Fibroblast of pulmonary artery (primary cell): ENCODE measurements around the gene CLSTN2.

Experiments used
- DNase-seq: peaks from one replicate; pipeline ENCODE4 v3.0.0-alpha.2; 2010; ENCODE audit warnings: low read depth
- H3K4me3 ChIP-seq: replicated peaks from 2 replicates; pipeline ENCODE4 v1.5.1; 2011; ENCODE audit warnings: low read depth, mild to moderate bottlenecking, control low read depth, low read length, moderate library complexity
- TF ChIP-seq, protein P1 (sequence below): IDR thresholded peaks from 2 replicates; pipeline ENCODE4 v1.5.1; 2011; ENCODE audit warnings: mild to moderate bottlenecking, control low read depth, low read length, inconsistent platforms; ENCODE audit errors: missing control alignments

Gene CLSTN2

DNA sequence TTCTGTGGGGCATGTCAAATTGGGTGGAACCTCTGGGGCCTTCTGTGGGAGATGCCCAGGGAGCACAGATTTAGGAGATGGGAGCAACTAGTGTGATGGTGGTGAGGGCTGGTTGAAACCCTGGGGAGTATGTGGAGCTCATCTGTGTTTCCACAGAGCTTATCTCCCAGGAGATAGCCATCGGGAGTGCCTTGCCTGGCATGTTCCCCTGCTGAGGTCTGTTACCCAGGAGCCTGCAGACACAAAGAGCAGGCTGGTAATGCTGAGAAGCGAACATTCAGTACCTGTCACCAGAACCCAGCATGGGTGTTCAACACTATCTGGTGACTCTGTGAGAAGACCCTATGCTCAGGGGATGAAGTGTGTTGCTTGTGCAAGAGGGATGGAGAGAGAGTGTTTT lies 85.0 kb downstream of the CLSTN2 start:
- H3K4me3 ChIP-seq: no peak overlapping the region
- TF ChIP-seq, protein P1, sequence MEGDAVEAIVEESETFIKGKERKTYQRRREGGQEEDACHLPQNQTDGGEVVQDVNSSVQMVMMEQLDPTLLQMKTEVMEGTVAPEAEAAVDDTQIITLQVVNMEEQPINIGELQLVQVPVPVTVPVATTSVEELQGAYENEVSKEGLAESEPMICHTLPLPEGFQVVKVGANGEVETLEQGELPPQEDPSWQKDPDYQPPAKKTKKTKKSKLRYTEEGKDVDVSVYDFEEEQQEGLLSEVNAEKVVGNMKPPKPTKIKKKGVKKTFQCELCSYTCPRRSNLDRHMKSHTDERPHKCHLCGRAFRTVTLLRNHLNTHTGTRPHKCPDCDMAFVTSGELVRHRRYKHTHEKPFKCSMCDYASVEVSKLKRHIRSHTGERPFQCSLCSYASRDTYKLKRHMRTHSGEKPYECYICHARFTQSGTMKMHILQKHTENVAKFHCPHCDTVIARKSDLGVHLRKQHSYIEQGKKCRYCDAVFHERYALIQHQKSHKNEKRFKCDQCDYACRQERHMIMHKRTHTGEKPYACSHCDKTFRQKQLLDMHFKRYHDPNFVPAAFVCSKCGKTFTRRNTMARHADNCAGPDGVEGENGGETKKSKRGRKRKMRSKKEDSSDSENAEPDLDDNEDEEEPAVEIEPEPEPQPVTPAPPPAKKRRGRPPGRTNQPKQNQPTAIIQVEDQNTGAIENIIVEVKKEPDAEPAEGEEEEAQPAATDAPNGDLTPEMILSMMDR: no peak
- no peak for DNase-seq

DNA sequence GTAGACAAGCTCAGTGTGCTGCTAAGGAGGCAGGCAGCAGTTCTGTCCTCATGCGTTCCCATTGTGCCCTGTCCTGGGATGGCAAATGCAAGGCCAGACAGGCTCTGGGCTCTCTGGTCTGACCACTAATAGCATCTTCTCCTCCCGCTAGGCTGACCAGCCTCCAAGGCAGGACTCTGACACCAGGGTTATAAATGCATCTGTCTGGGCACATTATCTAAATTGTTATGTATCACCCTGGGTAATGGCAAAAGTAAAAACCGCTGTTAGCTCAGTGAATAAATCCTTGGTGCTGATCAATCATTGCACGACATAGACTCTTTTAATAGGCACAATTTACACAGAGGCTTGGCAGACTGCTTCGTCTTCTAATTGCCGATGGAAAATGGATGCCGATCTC lies 85.6 kb downstream of the CLSTN2 start:
- TF ChIP-seq, protein P1: no peak
- H3K4me3 ChIP-seq: no peak overlapping the region
- DNase-seq: no peak

DNA sequence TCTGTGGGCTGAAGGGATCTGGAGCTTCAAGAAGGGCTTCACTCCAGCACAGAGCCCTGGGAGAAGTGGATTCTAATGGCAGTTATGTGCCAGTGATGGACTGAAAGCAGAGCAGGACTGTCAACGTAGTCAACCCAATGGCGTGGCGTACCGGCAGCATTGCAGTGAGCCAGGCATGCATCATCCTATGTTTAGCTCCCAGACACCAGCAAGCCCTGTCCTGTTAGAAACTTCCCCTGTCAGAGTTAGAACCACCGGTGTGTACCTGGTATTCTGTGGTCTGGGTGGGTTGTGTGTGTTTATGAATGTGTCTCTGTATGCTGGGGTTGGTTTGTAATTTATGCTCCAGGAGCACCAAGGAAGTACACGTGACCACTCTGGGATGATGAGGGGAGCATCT lies 86.3 kb downstream of the CLSTN2 start:
- no peak overlapping the region for H3K4me3 ChIP-seq
- TF ChIP-seq, protein P1: no peak
- no peak for DNase-seq

DNA sequence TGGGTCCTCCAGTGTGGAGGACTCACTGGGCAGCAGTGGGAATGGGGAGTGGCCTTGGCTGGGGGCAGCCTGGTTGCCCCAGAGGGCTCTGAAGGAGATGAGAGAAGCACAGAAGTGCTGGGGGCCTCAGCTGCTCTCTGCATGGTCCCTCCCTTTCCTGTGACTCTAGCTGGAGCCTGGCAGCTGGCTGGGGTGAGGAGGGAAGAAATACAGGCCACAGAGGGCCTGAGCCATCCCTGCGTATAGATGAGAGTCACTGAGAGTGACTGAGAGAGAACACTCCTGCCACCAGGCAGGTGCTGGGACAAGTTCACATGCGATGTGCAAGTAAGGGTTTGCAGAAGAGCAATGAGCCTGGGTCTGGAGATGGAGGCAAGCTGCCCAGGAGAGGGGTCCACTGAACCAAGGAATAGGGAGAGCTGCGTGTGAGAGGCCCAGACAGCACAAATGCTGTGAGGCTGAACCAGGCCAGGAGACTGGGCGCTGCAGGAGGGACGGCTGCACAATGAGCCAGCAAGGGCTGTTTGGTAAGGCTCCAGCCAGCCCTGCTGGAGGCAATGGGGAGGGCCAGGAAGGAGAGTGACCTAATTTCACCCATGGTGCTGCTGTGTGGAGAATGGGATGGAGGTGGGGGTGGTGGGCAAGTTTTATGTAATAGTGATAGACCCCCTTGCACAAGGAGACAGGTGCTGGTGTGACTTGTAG lies 87.2 kb downstream of the CLSTN2 start:
- DNase-seq: no peak
- H3K4me3 ChIP-seq: no peak overlapping the region
- TF ChIP-seq, protein P1: no peak

DNA sequence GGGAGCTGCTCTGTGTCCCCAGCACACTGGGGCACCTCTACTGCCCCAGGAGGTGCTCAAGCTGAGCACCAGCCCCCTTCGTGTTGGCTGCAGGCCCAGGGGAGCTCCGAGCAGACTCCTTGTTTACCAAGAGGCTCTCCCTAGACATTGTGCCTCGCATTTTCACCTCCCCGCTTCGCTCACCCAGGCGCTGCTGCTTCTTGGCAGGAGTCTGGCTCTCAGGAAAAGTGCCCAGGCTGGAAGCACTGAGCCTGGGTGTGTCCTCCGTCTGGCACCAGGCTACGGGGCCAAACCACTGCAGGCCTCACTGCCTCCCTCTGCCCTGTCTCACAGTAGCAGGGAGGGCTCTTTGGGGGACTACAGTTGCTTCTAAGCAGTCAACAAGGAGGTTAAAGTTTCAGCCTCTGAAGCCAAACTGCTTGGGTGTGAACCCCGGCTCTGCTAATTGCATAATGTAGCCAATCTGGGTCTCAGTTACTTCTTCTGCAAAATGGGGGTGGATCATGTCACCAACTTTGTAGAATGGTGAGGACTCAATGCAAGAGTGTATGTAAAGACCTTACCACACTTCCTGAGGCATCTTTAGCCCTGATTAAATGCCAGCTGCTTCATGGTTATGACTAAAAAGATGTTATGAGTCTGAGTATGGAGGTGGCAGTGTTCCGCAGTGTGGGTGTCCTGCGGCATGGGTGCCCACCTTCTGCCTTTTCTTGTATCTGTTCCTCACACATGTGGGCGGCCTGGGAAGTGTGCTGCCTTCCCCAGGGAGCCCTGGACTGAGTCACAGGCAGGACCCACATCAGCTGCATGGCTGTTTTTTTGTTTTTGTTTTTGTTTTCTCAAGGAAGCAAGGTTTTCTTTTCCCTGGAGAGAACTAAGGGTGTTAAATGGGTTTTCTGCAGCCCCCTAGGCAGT lies 88.9 kb downstream of the CLSTN2 start:
- TF ChIP-seq, protein P1: no peak
- no peak for DNase-seq
- no peak overlapping the region for H3K4me3 ChIP-seq

DNA sequence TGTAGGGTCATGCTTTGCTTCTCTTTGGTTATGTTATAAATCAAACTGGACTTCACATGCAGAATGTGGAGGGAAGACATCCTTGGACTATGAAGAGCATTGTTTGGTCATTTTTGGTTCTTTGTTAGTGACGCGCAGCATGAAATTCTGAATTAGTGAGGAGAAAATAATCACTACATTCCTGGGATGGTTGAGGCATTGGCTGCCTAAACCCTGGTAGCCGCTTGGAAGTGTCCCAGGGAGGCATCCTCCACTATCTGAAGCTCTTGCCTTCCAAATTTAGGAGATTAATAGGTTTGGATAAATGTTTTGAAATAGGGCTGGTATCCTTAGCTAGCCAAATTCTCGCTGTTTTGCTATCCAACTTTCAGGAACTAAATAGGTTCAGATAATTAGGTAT lies 96.2 kb downstream of the CLSTN2 start:
- TF ChIP-seq, protein P1: no peak
- H3K4me3 ChIP-seq: no peak overlapping the region
- no peak for DNase-seq
